Lower leg skin (tissue), 4 donors: Measurements from ENCODE around the gene RIC3. TPM values are rescaled to one million over a fixed set of nuclear protein-coding genes. Genes with fewer than 3 reads are reported as not detected.

Experiments used
- DNase-seq, 2 donors: peaks; one replicate each; pipeline ENCODE4 v3.0.0-alpha.2; 2019; ENCODE audit warnings: low spot score in 2 of 2
- H3K4me3 ChIP-seq: fragments of 200-600 bp; sonication (generic); 2 replicates; pipeline ENCODE4 v1.5.1; 2017; ENCODE audit warnings: mild to moderate bottlenecking, low read depth; ENCODE audit not compliant: poor library complexity, severe bottlenecking
- CTCF ChIP-seq, 3 donors: fragments of 450-650 bp; IDR thresholded peaks; one replicate each; pipeline ENCODE4 v1.5.1; 2016; ENCODE audit warnings: antibody characterized with exemption in 3 of 3, mild to moderate bottlenecking in 3 of 3, moderate library complexity in 2 of 3
- POLR2A ChIP-seq, 2 donors: fragments of 450-650 bp; IDR thresholded peaks; one replicate each; pipeline ENCODE4 v1.6.1; 2016 to 2017; ENCODE audit warnings: antibody characterized with exemption in 2 of 2, mild to moderate bottlenecking in 1 of 2, moderate library complexity in 1 of 2
- WGBS, 2 donors: methylation state at CpG; one replicate each; pipeline ENCODE4 v1.1.5; 2018; 5-methylcytosine and 5-hydroxymethylcytosine counted together
- intact Hi-C: fragments of 100-400 bp; cut with DNase I; formaldehyde crosslinking; loops from one replicate; pipeline ENCODE4 v1.15.0; 2023; ENCODE audit warnings: low total_unique reads
- total RNA-seq, 4 donors: library from RNA; depleted of rRNA; stranded (reverse); fragments of >200 nt; gene quantifications; one replicate each; pipeline ENCODE4 v1.1.0, GENCODE V29; 2016

RIC3 gene
- total RNA-seq, 4 donors from 2014 or later: 13.7 to 39.3 (median 18.3) TPM

- TF ChIP-seq POLR2A (IDR thresholded peaks at IDR 0.05) (no peak), CTCF (IDR thresholded peaks at IDR 0.05) (no peak)
- DNase-seq: no peak
- no peak overlapping the region for H3K4me3 ChIP-seq
- 91 to 93% methylated on average over 11 of the region's 11 CpGs for WGBS, 2 donors
- intact Hi-C loops: loop anchor here (10.0 kb wide), 2 partner anchors 60 to 90 kb away; no protein-coding TSS in a partner anchor
Observed at GRCh38 chr11:8094656-8095055, 74.2 kb downstream of the RIC3 start.

GRCh38 chr11:8093931-8094575 lies 74.8 kb downstream of the RIC3 start:
- WGBS, 2 donors: 85 to 92% methylated on average over 9 of the region's 9 CpGs
- no peak for DNase-seq
- intact Hi-C loops: loop anchor here (10.0 kb wide), 2 partner anchors 59 to 89 kb away; no protein-coding TSS in a partner anchor
- TF ChIP-seq POLR2A (IDR thresholded peaks at IDR 0.05): no peak
- no peak for TF ChIP-seq CTCF (IDR thresholded peaks at IDR 0.05)
- no peak overlapping the region for H3K4me3 ChIP-seq

GRCh38 chr11:8092587-8093424 lies 76.0 kb downstream of the RIC3 start:
- DNase-seq: peak; percentile 51 to 85
- intact Hi-C loops: loop anchor here (10.0 kb wide), 2 partner anchors 58 to 88 kb away; no protein-coding TSS in a partner anchor
- no peak overlapping the region for H3K4me3 ChIP-seq
- WGBS, 2 donors: 36 to 49% methylated on average over 11 of the region's 11 CpGs
- TF ChIP-seq CTCF (IDR thresholded peaks at IDR 0.05) (no peak), POLR2A (IDR thresholded peaks at IDR 0.05) (no peak)

GRCh38 chr11:8091721-8092120 lies 77.1 kb downstream of the RIC3 start:
- H3K4me3 ChIP-seq: no peak overlapping the region
- 50 to 68% methylated on average over 5 of the region's 5 CpGs for WGBS, 2 donors
- no peak for TF ChIP-seq CTCF (IDR thresholded peaks at IDR 0.05)
- no peak for TF ChIP-seq POLR2A (IDR thresholded peaks at IDR 0.05)
- intact Hi-C loops: loop anchor here (10.0 kb wide), 2 partner anchors 57 to 87 kb away; no protein-coding TSS in a partner anchor
- DNase-seq: peak in 1 of 2 donors; percentile 36

- no peak for DNase-seq
- no peak overlapping the region for H3K4me3 ChIP-seq
- 63 to 68% methylated on average over 5 of the region's 5 CpGs for WGBS, 2 donors
- intact Hi-C loops: loop anchor here (10.0 kb wide), 2 partner anchors 56 to 86 kb away; no protein-coding TSS in a partner anchor
- TF ChIP-seq CTCF (IDR thresholded peaks at IDR 0.05) (no peak), POLR2A (IDR thresholded peaks at IDR 0.05) (no peak)
Observed at GRCh38 chr11:8090756-8091155, 78.1 kb downstream of the RIC3 start.
